ENCODE results near the gene COG4.
"Not testable (repeated sequence)": the region's sequence is repeated elsewhere in the genome, so short reads cannot be mapped to it uniquely, and the experiment has no call there.

COG4 gene

DNA sequence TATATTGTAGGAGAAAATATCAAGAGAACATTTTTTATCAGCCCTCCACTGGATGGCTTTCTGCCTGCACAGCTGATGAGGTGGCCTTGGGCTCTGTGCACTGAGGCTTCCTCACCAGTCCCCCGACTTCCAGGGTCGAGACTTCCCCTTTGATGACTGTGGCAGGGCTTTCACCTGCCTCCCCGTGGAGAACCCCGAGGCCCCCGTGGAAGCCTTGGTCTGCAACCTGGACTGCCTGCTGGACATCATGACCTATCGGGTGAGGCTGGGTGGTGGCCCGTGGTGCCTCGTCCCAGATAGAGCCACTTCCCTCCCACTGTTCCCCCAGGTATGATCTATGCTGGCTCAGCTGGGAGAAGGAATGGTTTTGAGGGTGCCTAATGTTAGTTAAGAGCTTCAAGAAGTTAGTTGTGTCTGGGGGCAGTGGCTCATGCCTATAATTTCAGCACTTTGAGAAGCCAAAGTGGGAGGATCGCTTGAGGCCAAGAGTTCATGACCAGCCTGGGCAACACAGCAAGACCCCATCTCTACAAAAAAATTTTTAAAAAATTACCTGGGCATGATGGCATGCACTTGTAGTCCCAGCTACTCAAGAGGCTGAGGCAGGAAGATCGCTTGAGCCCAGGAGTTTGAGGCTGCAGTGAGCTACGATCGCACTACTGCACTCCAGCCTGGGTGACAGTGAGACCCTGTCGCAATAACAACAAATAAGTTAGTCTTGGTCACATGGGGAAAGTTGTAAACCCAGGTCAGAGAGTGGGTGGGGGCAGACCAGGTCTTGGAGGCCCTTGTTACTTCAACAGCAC, 57.2 kb downstream of the COG4 start:
- in situ Hi-C loops (cut with MboI; ENCODE audit: low sequenced_read_pairs): no loop called here

DNA sequence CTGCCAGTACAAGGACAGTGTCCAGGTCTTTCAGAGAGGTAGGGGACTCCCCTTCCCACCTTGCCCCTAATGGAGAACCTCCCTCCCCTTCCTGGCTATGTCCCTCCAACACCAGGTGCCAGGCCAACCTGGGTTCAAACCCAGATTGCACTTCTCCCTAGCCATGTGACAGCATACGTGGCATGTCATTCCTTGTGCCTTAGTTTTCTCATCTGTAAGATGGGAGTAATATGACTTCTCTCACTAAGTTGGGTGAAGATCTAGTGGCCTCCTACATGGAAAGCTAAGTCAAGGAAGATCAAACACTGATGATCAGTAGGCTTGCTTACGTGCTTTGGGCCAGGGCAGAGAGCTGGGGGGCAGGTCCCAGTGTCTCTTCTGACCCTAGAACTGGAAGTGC, 60.1 kb downstream of the COG4 start:
- in situ Hi-C loops (cut with MboI; ENCODE audit: low sequenced_read_pairs): no loop called here

DNA sequence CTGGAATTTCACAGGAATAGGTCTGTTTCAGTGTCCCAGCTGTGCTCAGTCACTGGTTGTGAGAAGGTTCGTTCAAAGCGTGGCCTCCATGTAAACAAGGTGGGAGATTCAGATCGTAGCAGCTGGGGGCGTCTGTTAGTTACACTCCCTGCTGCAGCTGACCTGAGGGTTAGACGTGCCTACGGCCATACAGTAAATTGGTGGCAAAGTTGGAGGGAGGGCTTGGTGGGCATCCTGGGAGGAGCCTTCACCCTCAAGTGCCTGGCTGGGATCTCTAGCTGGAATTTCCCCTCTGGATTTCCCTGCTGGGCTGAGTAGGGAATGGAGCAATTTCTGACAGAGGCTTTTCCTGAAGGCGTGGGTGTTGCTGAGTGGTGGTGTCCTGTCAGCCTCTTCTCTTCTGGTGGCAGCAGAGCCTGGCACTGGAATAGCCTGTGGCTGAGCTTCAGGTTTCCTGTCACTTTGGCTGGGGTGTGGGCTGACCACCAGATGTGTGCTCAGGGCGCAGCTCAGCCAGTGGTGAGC, 62.6 kb downstream of the COG4 start:
- in situ Hi-C loops (cut with MboI; ENCODE audit: low sequenced_read_pairs): no loop called here

DNA sequence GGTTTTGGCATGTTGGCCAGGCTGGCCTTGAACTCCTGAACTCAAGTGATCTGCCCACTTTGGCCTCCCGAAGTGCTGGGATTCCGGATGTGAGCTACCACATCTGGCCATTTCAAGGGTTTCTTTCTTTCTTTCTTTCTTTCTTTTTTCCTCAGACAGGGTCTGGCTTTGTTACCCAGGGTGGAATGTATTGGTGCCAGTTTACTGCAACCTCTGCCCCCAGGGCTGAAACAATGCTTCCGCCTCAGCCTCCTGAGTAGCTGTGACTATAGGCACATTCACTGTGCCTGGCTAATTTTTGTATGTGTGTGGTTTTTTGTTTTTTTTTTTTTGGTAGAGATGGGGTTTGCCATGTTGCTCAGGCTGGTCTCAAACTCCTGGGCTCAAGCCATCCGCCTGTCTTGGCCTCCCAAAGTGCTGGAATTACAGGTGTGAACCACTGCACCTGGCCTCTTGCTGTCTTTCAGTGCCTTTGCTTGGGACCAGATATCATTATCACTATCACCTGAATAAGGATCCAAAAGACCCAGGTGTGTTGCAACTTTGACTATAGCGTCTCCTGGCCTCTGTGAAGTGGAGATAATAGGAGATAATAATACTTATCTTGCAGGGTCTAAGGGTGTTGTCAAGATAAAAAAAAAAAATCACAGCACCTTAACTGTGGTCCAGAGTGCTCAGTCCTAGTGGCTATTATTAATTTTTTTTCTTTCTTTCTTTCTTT, 65.7 kb downstream of the COG4 start:
- in situ Hi-C loops (cut with MboI; ENCODE audit: low sequenced_read_pairs): no loop called here

DNA sequence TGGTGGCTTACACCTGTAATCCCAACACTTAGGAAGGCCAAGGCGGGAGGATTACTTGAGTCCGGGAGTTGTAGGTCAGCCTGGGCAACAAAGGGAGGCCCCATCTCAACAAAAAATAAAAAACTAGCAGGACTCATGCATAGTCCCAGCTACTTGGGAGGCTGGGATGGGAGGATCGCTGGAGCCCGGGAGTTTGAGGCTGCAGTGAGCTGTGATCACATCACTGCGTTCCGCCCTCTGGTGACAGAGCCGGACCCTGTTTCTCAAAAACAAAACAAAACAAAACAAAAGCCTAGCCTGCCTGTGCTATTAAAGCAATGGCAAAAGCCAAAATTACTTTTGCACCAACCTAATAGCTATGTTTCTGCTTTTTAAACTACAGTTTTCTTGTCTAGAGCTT, 67.4 kb downstream of the COG4 start:
- in situ Hi-C loops (cut with MboI; ENCODE audit: low sequenced_read_pairs): no loop called here

DNA sequence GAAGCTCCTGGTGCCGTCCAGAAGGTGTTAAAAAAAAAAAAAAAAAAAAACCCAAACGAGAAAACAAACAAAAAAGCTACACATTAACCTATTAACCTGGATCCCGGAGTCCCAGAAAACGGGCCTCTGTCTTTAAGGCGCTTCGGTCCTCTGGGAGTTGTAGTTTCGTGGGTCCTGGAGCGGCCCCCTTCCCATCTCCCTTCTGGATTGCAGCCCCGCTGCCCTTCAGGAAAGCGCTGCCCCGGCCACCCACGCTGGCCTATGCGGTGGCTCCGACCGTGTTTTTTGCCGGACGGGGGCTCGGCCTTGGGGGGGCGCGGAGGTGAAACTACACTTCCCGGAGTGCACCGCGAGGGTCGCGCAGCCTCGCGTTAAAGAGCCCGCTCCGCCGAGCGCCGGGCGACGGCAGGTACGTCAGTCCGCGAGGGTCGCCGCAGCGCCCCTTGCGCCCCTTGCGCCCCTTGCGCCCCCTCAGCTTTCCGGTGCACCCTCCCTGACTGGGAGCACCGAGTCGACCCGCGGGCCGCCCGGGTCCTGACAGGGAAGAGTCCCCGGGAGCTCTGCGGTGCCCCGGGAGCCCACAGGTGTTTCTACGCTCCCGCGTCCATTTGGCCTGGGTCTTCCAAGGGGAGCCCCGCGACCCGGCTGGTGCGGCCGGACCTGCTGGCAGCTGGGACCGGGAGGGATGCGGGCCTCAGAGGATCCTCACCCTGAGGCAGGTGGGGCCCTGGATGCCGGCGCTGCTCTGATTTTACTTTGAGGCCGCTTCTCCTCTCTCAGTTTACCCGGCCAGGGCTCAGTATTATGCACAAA, 68.9 kb downstream of the COG4 start, which contains the start of gene FCSK:
Gene FCSK, plus strand, starts transcription at position 374 of the 813 bp plus-strand sequence. CDS start 8,596 bp downstream, outside the sequence.
- in situ Hi-C loops (cut with MboI; ENCODE audit: low sequenced_read_pairs): no loop called here

DNA sequence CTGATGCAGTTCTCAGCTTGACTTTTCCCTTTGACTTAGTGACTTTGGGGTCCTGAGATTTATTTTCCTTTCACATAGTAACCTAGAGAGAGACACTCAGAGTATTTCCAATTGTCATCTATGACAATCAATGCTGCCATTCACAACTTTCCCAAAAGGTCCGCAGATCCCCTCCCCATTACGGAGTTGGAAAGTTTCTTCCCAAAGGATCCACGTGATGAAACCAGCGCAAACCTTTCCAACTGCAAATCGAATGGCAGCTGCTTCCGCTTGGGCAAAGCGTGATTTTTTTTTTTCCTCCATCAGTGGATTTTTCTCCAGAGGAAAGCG, 69.5 kb downstream of the COG4 start:
- in situ Hi-C loops (cut with MboI; ENCODE audit: low sequenced_read_pairs): no loop called here

DNA sequence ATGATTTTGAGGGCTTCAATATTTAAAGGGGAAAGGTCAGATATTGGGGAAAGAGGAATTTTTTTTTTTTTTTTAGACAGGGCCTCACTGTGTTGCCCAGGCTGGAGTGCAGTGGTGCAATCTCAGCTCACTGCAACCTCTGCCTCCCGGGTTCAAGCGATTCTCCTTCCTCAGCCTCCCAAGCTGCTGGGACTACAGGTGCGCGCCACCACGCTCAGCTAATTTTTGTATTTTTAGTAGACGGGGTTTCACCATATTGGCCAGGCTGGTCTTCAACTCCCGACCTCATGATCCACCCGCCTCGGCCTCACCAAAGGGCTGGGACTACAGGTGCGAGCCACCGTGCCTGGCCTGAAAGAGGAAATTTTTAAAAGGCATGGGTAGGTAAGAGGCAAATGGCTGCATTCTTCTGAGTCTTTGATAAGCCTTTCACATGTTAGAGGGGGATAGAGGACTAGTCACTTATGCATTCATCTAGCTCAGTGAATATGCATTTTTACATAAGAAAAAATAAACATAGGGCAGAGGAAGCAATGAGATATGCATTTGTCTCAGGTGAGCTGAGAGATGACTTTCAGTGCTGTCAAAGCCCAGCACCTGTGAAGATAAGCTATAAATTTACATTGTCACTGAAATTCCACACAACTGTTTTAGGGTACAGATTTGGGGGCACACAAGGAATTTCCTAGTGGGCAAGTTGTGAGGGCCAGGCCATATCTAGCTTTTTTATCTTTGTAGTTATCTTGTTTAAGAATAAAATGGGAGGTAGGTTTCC, 70.0 kb downstream of the COG4 start:
- in situ Hi-C loops (cut with MboI; ENCODE audit: low sequenced_read_pairs): no loop called here

DNA sequence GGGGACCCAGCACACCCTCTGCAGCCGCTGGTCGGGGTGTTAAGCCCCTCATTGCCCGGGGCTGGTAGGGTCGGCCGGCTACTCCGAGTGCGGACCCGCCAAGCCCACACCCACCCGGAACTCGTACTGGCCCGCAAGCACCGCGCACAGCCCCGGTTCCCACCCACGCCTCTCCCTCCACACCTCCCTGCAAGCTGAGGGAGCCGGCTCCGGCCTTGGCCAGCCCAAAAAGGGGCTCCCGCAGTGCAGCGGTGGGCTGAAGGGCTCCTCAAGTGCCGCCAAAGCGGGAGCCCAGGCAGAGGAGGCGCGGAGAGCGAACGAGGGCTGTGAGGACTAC, 72.4 kb downstream of the COG4 start:
- in situ Hi-C loops (cut with MboI; ENCODE audit: low sequenced_read_pairs): not testable (repeated sequence)

DNA sequence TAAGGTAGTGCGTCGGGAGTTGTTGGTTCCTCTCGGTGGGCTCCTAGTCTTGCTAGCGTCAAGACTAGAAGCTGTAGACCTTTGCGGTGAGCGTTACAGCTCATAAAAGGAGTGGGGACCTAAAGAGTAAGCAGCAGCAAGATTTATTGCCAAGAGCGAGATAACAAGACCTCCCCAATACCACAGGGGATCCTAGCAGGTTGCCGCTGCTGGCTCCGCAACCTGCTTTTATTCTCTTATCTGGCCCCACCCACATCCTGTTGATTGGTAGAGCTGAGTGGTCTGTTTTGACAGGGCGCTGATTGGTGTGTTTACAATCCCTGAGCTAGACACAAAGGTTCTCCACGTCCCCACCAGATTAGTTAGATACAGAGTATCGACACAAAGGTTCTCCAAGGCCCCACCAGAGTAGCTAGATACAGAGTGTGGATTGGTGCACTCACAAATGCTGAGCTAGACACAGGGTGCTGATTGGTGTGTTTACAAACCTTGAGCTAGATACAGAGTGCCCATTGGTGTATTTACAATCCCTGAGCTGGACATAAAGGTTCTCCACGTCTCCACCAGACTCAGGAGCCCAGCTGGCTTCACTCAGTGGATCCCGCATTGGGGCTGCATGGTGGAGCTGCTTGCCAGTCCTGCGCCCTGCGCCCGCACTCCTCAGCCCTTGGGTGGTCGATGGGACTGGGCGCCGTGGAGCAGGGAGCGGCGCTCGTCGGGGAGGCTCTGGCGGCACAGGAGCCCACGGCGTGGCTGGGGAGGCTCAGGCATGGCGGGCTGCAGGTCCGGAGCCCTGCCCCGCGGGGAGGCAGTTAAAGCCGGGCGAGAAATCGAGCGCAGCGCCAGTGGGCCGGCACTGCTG, 73.0 kb downstream of the COG4 start:
- in situ Hi-C loops (cut with MboI; ENCODE audit: low sequenced_read_pairs): not testable (repeated sequence)

DNA sequence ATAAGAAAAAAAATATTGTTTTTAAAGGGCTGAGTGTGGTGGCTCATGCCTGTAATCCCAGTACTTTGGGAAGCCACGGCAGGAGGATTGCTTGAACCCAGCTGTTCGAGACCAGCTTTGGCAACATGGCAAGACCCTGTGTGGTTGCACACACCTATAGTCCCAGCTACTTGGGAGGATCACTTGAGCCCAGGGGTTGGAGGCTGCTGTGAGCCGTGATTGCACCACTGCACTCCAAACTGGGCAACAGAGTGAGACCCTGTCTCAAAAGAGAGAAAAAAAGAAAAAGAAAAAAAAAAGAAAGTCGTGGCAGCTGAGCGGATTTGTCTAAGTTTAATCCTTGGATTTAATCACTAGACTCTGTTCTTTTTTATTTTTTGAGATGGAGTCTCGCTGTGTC, 75.3 kb downstream of the COG4 start:
- in situ Hi-C loops (cut with MboI; ENCODE audit: low sequenced_read_pairs): no loop called here

DNA sequence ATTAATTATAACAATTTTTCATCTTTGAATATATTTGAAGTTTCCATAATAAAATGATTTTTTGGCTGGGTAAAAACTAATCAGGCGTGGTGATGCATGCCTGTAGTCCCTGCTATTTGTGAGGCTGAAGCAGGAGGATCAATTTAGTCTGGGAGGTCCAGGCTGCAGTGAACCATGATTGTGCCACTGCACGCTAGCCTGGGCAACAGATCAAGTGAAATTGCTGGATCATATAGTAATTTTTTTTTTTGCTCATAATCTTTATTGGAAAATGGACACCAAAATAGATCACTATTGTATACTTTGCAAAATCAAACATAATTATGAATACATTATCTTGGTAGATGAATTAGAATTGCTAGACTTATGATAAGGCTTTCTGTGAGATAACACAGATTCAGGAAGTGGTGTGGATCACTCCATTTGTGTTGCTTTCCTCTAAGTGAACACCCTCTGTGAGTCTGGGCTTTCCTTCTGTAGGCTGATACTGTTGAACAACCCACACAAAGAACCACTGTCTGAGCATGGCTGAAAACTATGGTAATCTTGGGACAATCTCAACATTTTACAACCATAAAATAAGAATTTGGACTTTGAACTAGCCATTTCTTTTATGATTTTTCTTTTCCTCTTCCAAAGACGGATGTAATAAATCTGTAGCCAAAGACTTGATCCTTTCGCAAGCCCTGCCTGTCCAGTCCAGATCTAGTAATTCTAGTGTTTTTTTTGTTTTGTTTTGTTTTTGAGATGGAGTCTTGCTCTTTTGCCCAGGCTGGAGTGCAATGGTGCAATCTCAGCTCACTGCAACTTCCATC, 78.9 kb downstream of the COG4 start:
- in situ Hi-C loops (cut with MboI; ENCODE audit: low sequenced_read_pairs): no loop called here

DNA sequence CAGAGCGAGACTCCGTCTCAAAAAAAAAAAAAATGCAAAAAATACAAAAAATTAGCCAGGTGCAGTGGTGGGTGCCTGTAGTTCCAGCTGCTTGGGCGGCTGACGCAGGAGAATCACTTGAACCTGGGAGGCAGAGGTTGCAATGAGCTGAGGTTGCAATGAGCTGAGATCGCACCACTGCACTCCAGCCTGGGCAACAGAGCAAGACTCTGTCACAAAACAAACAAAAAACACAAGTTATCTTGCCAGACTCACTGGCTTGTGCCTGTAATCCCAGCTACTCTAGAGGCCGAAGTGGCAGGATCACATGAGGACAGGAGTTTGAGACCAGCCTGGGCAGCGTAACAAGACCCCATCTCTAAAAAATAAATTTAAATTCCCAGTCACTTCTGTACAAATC, 81.0 kb downstream of the COG4 start:
- in situ Hi-C loops (cut with MboI; ENCODE audit: low sequenced_read_pairs): no loop called here

DNA sequence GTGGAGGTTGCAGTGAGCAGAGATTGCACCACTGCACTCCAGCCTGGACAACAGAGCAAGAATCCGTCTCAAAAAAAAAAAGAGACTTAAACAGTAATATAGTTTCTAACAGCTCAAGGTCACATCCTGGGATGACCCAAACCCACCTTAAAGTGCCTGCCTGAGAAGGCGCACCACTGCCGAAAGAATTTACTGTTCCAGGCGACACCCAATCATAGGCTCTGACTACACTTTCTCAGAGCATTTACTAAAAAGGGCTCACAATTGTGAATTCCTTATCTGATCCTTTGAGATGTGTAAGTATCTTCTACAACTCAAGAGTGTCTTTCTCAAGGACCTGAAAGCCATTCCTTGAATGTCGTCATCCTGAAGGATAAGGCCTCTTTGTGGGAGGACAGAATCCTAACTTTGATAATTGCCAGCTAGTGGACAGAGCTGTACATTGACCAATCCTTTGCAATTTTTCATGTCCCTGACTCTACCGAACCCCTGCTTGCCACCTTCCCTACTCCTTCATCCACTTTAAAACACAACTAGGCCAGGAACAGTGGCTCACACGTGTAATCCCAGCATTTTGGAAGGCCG, 81.9 kb downstream of the COG4 start:
- in situ Hi-C loops (cut with MboI; ENCODE audit: low sequenced_read_pairs): no loop called here

DNA sequence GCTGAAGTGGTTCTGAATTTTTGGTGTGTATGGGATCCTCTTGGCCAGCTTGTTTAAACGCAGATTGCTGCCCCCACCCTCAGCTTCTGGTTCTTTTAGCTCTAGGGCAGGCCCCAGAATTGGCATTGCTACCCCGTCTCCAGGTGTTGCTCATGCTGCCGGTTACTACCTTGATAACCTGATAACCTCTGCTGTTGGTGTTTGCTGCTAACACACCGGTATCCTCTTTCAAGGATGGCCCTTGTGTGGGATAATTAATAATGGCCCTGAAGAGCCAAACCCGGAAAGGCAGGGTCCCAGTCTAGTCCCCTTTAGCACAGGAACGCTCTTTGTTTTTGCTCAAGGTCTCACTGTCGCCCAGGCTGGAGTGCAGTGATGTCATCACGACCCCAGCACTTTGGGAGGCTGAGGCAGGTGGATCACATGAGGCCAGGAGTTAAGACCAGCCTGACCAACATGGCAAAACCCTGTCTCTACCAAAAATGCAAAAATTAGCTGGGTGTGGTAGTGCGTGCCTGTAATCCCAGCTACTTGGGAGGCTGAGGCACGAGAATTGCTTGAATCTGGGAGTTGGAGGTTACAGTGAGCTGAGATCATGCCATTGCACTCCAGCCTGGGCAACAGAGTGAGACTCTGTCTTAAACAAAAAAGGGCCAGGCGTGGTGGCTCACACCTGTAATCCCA, 83.2 kb downstream of the COG4 start:
- in situ Hi-C loops (cut with MboI; ENCODE audit: low sequenced_read_pairs): no loop called here

DNA sequence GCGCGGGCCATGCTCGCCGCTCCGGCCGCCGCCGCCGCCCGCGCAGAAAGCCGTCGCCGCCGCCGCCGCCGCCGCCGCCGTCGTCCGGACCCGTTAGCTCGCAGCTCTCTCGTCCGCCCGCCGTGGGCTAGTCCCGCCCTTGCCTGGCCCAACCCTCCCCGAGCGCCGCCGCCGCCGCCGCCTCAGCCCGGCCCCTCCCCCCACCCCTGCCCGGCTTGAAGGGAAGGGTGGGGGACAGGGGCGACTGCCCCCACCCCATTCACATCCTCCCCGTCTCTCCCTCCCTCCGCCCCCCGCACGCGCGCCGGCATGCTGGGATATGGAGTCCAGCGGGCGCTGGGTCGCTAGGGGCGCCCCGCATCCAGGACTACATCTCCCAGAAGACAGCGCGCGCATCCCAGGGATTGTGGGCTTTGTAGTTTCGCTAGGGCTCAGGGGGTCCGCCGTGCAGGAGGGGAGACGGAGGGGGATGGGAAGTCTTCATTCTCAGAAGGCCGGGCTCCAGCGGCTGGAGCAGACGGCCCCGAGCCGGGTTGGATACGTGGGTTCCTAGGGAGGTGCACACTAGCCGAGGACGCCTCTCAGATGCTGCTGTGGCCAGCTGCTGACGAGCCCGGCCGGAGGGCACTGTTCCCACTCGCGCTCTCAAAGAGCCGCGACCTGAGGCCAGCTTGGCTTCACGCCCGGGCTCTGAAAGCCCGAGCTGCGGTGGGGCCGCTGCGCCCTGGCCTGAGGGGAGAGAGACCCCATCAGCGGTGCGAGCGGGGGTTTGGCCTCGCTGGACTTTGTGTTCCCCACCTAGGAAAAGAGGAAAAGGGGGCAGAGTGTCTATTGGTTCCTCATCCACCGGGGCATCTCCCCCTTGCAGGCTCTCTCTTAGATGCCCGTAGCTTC, 84.1 kb downstream of the COG4 start, which contains the start of gene ST3GAL2:
Gene ST3GAL2, minus strand, starts transcription at position 132 of the 894 bp plus-strand sequence. CDS start 40,570 bp downstream, outside the sequence.
- in situ Hi-C loops (cut with MboI; ENCODE audit: low sequenced_read_pairs): no loop called here

DNA sequence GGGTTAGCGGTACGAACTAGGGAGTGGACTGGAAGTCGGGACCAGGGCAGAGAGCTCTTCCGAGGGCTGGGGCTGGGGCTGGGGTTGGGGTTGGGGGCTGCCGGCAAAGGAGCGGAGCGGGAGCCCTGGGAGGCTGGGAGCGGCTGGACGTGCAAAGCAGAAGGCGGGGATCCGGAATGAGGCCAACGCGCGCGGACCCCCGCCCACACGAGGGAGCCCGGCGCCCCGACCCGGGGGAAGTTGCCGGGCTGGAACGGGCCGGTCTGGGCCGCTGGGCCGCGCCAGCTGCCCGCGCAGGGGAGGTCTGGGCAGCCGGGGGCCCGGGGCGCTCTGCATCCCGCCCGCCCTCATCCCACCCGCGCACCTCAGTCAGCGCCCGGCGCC, 84.8 kb downstream of the COG4 start:
- in situ Hi-C loops (cut with MboI; ENCODE audit: low sequenced_read_pairs): no loop called here
